ENCODE measurements around the gene PAQR5.

Gene PAQR5

GRCh38 chr15:69394556-69395282 lies 96.0 kb downstream of the PAQR5 start:
- peak; percentile 16 to 30 for DNase-seq

- no peak for DNase-seq
Measured at GRCh38 chr15:69395460-69395859, 96.7 kb downstream of the PAQR5 start.

- DNase-seq: no peak
Measured at GRCh38 chr15:69395991-69396390, 97.3 kb downstream of the PAQR5 start.

- no peak for DNase-seq
Measured at GRCh38 chr15:69398491-69398891, 99.8 kb downstream of the PAQR5 start.

- no peak for DNase-seq
Measured at GRCh38 chr15:69400850-69401249, 102.1 kb downstream of the PAQR5 start.

GRCh38 chr15:69402816-69403215 lies 104.1 kb downstream of the PAQR5 start:
- DNase-seq: no peak

GRCh38 chr15:69403594-69403993 lies 104.9 kb downstream of the PAQR5 start:
- DNase-seq: no peak

- no peak for DNase-seq
Measured at GRCh38 chr15:69405110-69405509, 106.4 kb downstream of the PAQR5 start.

- no peak for DNase-seq
Measured at GRCh38 chr15:69407719-69408400, 109.1 kb downstream of the PAQR5 start.

GRCh38 chr15:69408841-69409240 lies 110.1 kb downstream of the PAQR5 start:
- DNase-seq: no peak

GRCh38 chr15:69410248-69410874 lies 111.6 kb downstream of the PAQR5 start:
- peak in 1 of 2 experiments; percentile 2 for DNase-seq

- no peak for DNase-seq
Measured at GRCh38 chr15:69412274-69412673, 113.6 kb downstream of the PAQR5 start.

GRCh38 chr15:69412701-69413100 lies 114.0 kb downstream of the PAQR5 start:
- DNase-seq: no peak

GRCh38 chr15:69413822-69414700 lies 115.3 kb downstream of the PAQR5 start, which contains the start of gene KIF23:
Gene KIF23 (plus strand): TSS chr15:69414349. CDS start chr15:69414466, 117 bp downstream.
- peak; percentile 77 to 81 for DNase-seq

GRCh38 chr15:69414701-69415167 lies 116.0 kb downstream of the PAQR5 start:
- peak in 1 of 2 experiments; percentile 1 for DNase-seq

- no peak for DNase-seq
Measured at GRCh38 chr15:69415381-69415780, 116.7 kb downstream of the PAQR5 start.

GRCh38 chr15:69417581-69417980 lies 118.9 kb downstream of the PAQR5 start:
- no peak for DNase-seq

GRCh38 chr15:69421498-69421897 lies 122.8 kb downstream of the PAQR5 start:
- no peak for DNase-seq

- DNase-seq: no peak
Measured at GRCh38 chr15:69422336-69422895, 123.7 kb downstream of the PAQR5 start.

- no peak for DNase-seq
Measured at GRCh38 chr15:69424001-69424400, 125.3 kb downstream of the PAQR5 start.

- DNase-seq: no peak
Measured at GRCh38 chr15:69424748-69425413, 126.2 kb downstream of the PAQR5 start.

- DNase-seq: no peak
Measured at GRCh38 chr15:69433831-69434230, 135.1 kb downstream of the PAQR5 start.

Measured in NCI-H1930 (cell line).